GM12873 (cell line): ENCODE measurements around the gene SMIM23.

Experiments
- CTCF ChIP-seq: IDR thresholded peaks from 2 replicates; pipeline ENCODE4 v1.5.1; 2012; ENCODE audit warnings: low read depth, mild to moderate bottlenecking, moderate library complexity, low read length, control low read depth; ENCODE audit not compliant: insufficient read depth; ENCODE audit errors: missing control alignments

The SMIM23 gene

GRCh38 chr5:171790408-171790807, 4.8 kb downstream of the SMIM23 start:
- no peak for TF ChIP-seq CTCF

DNA sequence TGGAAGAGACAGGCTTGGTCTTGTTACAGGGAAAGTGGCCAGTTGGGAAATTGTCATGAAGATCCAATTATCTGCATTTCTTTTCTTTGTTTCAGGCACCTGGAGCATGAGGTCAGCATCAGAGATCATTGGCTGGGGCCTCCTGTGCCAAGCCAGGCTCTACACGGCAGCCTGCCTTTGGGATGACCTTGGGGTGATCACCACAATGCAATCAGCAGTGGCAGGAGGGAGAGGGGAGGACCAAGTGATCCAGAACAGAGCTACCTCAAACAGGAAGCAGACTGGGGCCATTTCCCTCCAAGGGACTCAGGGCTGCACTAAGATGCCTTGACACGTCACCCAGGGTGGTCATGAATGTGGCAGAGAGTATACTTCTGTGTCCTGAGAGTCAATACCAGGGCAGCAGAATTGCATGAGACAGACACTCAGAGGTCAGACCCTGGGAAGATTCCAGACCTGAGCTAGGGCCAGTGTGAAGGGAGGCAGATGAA, 8.9 kb downstream of the SMIM23 start:
- TF ChIP-seq CTCF: no peak

DNA sequence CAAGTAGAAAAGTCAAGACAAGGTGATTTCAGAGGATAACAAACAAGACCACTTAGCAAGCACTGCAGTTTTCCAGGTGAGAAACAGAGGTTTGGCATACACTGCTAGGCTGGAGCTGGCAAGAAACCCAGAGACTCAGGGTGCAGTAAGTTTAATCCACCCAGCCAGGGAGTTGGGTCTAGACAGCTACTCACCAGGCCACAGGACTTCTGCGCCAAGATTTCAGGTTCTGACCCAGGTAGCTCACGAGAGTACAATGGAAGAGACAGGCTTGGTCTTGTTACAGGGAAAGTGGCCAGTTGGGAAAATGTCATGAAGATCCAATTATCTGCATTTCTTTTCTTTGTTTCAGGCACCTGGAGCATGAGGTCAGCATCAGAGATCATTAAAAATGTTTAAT, 9.8 kb downstream of the SMIM23 start:
- TF ChIP-seq CTCF: no peak

DNA sequence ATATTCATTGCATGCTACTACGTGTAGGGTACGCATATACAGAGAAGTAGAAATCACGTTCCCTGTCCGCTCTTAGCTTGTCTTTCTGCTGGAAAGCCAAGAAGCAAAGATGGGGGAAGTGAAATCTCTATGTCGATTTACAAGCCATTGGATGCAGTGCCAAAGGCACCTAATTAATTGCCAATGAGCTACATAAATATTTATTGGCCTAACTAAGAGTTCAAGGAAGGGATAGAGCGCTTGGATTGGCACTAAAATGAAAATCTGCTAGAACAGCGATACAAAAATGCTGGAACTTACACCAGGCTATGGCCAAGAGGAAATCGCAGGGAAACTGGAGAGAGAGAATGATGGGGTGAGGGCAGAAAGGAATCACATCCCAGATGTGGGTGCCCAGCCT, 10.8 kb downstream of the SMIM23 start:
- TF ChIP-seq CTCF: no peak

- TF ChIP-seq CTCF: no peak
These were observed 11.9 kb downstream of the SMIM23 start for GRCh38 chr5:171797543-171797942.

- TF ChIP-seq CTCF: no peak
These were observed 12.8 kb downstream of the SMIM23 start for GRCh38 chr5:171798418-171798817.

GRCh38 chr5:171801839-171802238, 16.2 kb downstream of the SMIM23 start:
- no peak for TF ChIP-seq CTCF
